GM21381 (cell line): Measurements from ENCODE around the gene NOL9.
A peak's percentile ranks its signal among the peaks of the same experiment; 100 is the strongest.

Source experiments
- ATAC-seq: cut with Tn5 transposase; IDR thresholded peaks from one replicate; pipeline ENCODE4 v1.9.1; 2021; ENCODE audit warnings: mild to moderate bottlenecking, moderate library complexity; ENCODE audit not compliant: unreplicated experiment

Gene NOL9

GRCh38 chr1:6591222-6591621, 36.9 kb upstream of the NOL9 start:
- ATAC-seq, result no peak

DNA sequence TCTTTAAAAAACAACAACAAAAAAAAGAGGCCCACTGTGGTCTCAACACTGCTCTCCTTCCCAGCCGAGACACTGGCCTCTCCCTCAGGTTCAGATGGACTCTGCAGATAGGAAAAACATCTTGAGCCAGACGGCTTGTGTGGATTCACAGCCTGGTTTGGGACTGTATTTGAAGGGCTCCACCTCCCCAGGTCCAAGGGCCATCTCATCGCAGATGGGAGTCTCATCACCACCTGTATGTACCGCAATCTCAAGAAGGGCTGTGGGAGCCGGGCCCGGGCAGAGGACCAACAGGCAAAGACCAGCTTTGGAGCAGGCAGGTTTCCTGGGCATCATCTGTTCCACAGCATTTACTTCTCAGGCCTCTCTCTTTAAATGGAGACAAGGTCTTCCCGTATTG, 35.7 kb upstream of the NOL9 start:
- ATAC-seq, result no peak

DNA sequence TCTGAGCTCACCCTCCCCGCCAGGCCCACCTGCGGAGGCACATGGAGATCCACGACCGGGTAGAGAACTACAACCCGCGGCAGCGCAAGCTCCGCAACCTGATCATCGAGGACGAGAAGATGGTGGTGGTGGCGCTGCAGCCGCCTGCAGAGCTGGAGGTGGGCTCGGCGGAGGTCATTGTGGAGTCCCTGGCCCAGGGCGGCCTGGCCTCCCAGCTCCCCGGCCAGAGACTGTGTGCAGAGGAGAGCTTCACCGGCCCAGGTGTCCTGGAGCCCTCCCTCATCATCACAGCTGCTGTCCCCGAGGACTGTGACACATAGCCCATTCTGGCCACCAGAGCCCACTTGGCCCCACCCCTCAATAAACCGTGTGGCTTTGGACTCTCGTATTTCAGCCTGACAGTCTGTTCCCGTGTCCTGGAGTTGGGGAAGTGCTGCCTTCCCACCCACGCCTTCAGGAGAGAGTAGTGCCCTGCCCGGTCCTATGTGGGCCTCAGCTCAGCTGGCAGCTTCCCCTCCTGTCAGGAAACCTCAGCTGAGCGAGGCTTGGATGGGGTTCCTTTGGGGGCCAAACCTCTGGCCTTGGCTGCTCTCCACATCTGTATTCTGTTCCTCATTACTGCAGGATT, 34.7 kb upstream of the NOL9 start:
- no peak for ATAC-seq

- ATAC-seq, result no peak
These were observed 34.0 kb upstream of the NOL9 start for GRCh38 chr1:6588128-6588892.

DNA sequence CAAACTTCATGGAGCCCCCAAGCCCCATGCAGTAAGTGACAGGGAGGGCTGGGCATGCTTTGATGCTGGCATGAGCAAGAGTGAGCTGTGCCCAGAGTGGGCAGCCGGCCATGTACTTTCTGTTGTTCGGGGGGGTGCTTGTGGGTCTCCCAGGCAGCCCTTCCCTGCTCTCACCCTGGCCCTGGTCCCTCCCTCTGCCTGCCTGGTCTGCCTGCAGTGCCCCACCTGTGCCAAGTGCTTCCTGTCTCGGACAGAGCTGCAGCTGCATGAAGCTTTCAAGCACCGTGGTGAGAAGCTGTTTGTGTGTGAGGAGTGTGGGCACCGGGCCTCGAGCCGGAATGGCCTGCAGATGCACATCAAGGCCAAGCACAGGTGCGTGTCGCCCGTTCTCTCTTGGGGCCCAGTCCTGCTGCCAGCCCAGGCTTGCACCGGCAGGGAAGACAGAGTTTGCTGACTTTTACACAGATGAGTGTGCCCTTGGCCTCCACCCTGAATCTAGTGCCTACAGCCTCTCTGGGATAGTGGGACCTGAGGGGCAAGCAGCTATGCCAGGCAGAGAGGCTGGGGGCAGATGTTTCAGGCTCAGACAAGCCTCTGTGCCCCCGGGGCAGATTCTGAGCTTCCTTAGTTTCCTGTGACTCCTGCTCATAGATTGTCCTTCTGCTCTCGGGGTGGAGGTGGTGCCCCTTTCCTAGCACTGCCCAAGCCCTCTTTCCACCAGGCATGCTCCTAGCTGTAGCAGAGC, 33.1 kb upstream of the NOL9 start:
- ATAC-seq, result no peak

DNA sequence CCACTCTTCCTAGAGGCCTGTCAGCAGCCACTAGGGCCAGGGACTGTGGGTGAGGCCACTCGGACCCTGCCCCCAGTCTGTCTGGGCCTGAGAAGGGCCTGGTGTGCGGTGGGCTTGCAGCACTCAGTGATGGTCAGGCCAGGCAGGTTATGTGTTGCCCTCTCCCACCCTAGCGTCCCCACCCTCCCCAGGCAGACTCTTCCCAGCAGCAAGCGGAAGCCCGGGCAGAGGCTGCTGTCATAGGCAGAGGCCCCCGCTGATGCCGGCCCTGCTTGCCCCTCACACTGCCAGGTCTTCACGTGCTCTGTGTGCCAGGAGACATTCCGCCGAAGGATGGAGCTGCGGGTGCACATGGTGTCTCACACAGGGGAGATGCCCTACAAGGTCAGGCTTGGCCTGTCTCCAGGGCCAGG, 32.1 kb upstream of the NOL9 start:
- ATAC-seq, result no peak

- ATAC-seq, result no peak
These were observed 31.5 kb upstream of the NOL9 start for GRCh38 chr1:6585841-6586240.

DNA sequence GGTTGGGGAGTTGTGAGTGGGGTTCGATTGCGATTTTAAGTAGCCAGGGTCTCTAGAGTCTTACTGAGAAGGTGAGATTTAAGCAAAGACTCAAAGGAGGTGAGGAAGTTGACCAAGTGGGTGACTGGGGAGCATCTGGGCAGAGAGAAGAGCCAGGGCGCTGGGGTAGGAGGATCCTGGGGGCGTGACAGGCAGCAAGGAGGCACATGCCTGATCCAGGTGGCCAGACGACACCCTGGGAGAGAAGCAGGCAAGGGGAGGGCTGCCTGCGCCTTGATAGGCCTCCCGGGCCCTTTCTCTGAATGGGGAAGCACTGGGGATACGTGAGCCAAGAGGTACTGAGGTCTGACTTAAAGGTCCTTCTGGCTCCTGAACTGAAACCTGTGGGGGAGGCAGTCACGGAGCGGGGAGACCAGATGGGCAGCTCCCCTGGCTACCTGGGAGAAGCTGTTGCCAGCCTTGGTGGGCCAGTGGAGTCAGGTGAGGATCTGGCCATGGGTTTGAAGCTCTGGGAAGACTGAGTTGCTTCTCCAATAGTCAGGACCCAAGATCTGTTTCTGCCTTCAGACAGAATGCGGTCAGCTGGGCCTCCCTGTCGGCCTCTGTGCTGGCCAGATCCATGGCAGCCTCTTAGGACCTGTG, 30.9 kb upstream of the NOL9 start:
- ATAC-seq, result no peak

DNA sequence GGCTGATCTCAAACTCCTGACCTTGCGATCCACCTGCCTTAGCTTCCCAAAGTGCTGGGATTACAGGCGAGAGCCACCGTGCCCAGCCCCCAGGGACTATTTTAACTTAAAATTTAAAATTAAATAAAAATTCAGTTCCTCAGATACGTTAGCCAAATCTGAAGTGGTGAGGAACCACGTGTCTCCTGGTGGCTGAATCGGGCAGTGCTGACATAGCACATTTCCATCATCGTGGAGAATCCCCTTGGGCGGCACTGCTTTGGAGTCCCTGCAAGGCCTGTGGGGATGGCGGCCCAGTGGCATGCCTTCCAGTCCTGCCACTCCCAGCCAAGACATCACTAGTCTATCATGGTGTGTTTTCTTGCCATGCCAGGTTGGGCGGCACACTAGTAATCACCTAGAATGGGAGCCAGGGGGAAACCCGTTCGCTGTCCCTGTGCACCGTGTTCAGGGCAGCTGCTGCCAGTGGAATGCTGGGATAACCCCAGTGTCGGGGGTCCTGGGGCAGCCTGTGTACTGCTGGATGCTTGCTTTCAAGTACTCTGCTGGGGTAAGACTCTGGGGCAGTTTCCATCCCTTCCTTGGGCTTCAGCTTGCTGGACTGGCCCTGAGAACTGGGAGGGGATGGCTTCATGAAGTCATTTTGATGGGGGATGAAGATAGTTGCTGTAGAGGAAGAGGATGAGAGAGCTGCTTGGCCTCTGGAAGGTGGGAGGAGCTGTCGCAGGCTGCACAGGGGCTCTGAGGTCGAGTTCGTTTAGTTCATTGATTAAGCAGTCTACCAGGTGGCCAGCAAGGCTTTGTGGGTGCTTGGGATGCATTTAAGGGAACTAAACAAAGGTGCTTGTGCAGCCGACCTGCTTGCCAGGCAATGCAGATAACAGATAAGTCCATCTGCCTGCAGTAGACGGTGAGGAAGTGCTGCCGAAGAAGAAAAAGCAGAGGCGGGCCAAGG, 30.1 kb upstream of the NOL9 start:
- no peak for ATAC-seq

- ATAC-seq, result no peak
These were observed 28.1 kb upstream of the NOL9 start for GRCh38 chr1:6582370-6582769.

- ATAC-seq, result no peak
These were observed 27.4 kb upstream of the NOL9 start for GRCh38 chr1:6581561-6582305.

GRCh38 chr1:6580593-6581409, 26.5 kb upstream of the NOL9 start:
- ATAC-seq, result no peak

DNA sequence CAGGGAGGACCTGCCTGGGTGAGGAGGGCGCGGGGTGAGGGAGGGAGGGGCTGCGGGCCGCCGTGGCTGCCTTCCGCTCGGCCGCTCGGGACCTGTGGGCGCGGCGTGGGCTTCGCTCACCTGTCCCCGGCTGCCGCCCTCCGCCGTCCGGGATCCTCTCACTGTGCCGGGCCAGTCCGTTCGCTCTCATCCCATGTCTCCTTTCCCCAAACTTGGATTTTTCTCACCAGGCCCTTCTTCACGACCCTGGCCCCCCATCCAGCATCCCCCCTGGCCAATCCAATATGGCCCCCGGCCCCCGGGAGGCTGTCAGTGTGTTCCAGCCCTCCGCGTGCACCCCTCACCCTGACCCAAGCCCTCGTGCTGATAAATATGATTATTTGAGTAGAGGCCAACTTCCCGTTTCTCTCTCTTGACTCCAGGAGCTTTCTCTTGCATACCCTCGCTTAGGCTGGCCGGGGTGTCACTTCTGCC, 25.8 kb upstream of the NOL9 start:
- ATAC-seq, result no peak

GRCh38 chr1:6579374-6580118, 25.2 kb upstream of the NOL9 start, which contains the start of gene ZBTB48:
ZBTB48 (plus strand) TSS chr1:6579994; CDS start chr1:6580610, 616 bp downstream.
- peak; percentile 98 for ATAC-seq

DNA sequence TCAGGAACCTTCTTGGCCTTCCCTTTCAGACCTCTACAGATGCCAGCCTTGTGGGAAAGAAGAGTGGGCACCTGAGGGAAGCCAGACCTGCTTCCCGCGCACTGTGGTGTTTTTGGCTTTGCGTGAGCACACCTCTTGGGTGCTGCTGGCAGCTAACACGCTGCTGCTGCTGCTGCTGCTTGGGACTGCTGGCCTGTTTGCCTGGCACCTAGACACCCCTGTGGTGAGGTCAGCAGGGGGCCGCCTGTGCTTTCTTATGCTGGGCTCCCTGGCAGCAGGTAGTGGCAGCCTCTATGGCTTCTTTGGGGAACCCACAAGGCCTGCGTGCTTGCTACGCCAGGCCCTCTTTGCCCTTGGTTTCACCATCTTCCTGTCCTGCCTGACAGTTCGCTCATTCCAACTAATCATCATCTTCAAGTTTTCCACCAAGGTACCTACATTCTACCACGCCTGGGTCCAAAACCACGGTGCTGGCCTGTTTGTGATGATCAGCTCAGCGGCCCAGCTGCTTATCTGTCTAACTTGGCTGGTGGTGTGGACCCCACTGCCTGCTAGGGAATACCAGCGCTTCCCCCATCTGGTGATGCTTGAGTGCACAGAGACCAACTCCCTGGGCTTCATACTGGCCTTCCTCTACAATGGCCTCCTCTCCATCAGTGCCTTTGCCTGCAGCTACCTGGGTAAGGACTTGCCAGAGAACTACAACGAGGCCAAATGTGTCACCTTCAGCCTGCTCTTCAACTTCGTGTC, 24.5 kb upstream of the NOL9 start:
- ATAC-seq, result no peak

- no peak for ATAC-seq
These were observed 23.7 kb upstream of the NOL9 start for GRCh38 chr1:6577831-6578525.

DNA sequence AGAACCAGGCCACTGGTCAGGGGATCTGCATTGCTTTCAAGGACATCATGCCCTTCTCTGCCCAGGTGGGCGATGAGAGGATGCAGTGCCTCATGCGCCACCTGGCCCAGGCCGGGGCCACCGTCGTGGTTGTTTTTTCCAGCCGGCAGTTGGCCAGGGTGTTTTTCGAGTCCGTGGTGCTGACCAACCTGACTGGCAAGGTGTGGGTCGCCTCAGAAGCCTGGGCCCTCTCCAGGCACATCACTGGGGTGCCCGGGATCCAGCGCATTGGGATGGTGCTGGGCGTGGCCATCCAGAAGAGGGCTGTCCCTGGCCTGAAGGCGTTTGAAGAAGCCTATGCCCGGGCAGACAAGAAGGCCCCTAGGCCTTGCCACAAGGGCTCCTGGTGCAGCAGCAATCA, 20.5 kb upstream of the NOL9 start:
- no peak for ATAC-seq
